ENCODE data around the gene MAGEA8.
"Not testable (repeated sequence)": the region's sequence is repeated elsewhere in the genome, so short reads cannot be mapped to it uniquely, and the experiment has no call there.

Gene MAGEA8, protein sequence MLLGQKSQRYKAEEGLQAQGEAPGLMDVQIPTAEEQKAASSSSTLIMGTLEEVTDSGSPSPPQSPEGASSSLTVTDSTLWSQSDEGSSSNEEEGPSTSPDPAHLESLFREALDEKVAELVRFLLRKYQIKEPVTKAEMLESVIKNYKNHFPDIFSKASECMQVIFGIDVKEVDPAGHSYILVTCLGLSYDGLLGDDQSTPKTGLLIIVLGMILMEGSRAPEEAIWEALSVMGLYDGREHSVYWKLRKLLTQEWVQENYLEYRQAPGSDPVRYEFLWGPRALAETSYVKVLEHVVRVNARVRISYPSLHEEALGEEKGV

DNA sequence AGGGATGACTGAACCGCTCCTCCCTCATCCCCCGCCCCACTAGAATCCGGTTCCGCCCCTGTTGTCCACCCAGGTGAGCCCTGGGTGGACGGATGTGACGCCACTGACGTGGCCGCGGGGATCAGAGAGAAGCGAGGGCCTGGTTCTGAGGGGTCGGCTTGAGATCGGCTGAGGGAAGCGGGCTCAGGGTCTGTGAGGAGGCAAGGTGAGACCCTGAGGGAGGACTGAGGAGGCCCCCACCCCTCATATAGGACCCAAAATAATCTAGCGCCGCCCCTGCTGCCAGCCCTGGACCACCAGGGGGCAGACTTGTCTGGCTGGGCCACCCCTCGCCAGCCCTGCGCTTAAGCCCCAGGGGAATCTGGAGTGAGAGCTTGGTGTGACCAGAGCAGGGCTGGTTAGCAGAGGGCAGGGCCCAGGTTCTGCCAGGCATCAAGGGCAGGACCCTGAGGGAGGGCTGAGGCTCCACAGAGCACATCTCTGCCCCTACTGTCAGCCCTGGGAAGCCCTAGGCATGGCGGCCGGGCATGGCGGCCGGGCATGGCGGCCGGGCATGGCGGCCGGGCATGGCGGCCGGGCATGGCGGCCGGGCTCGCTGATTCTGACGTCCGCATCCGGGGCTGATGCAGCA is at the start of gene MAGEA8:
Gene MAGEA8, plus strand, starts transcription at position 103 of the 631 bp plus-strand sequence. CDS start 3,090 bp downstream, outside the sequence.
- no peak for DNase-seq (ENCODE audit: low read depth)

DNA sequence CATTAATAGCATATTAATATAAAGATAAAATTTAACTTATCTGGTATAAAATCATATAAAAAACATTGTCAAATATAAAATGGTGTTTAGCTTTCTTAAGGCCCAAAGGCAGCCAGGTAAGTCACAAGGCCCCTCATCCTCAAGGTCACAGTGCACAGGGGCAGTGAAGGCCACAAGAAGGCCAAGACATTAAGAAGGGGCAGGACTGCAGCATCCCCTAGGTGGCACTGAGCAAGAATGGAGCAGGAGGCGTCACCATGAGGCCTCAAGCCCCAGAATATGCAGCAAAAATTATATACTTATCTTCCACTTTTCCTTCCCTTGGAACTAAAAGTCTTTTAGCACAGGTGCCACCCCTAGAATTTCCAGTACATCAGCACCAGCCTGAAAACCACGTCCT is 49.5 kb upstream of the MAGEA8 start:
- no peak for DNase-seq (ENCODE audit: low read depth)

DNA sequence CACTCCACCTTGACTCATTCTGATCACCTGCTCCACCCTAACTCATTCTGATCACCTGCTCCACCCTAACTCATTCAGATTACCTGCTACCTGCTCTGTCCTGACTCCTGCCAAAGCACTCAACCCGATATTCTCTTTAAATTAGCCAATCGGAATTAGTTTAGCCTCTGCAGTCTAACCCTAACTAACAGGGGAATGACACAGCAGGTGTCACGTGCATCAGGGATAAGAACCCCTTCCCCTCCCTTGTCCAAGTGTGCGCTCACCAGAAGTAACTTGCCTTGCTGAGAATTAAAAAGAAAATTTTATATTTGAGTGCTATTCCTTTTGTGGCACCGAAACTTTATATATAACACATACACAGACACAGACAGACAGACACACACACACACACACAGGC is 44.3 kb upstream of the MAGEA8 start:
- not testable (repeated sequence) for DNase-seq (ENCODE audit: low read depth)

DNA sequence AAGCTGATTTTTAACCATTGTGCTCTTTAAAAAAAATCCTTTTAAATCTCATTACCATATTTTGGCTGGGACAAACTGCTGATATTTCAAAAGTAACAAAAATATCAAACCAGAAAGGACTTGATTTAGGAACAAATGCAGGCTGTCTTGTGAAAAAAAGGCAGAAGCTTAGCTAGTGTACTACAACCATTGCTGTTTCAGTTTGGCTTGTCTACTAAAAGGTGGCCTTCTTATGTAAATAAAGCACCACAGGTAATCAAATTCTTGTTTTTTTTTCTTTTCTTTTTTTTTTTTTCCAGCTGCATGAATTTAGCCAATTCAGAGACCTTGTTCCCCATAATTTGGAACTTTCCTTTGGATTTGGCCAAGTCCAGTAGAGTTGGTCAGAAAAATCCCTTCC is 43.8 kb upstream of the MAGEA8 start:
- DNase-seq (ENCODE audit: low read depth), result no peak

DNA sequence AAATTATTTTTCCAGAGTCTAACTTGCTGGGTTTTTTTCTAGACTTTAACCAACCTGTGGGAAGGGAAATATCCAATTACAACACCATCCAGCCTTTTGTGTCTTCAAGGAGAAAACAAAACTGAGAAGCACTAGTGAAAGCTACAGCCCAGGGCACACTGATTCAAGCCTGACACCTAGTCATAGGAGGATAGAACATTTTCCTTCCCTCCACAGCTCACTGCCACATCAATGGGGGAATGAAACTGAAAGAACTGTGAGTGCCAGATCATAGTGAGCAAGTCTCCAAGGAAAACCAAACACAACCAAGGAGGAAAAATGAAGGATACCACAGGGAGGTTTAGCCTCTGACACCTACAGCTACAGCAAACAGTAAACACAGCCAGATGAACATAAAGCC is 43.3 kb upstream of the MAGEA8 start:
- no peak for DNase-seq (ENCODE audit: low read depth)

DNA sequence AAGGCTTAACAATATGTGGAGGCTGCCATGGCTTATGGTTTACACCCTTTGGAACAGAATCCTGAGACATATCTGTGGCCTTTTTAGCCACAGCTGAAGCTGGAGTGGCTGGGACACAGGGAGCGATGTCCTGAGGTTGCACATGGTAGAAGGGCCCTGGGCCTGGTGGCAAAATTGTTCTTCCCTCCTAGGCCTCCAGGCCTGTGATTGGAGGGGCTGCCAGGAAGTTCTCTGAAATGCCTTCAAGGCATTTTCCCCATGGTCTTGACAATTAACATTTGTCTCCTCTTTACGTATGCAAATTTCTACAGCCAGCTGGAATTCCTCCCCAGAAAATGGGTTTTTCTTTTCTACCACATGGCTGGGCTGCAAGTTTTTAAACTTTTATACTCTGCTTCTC is 39.1 kb upstream of the MAGEA8 start:
- no peak for DNase-seq (ENCODE audit: low read depth)

DNA sequence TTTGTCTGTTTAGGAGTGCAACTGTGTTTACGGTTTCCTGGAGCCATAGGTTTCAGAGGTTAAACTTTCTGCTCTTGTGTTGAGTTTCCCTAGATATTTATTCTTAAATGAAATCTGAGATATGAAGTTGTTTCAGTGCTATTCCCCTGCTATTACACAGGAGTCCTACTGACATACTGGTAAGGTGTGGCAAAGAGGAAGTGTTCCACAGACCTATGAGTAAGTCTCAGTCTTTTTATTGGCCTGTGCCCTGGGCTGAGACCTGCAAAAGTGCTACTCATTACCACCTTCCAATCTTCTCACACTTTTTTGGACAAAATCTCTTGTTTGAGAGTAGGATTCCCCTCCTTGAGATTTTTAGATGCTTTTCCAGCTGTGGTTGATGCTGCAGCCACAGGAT is 35.6 kb upstream of the MAGEA8 start:
- DNase-seq (ENCODE audit: low read depth), result no peak

DNA sequence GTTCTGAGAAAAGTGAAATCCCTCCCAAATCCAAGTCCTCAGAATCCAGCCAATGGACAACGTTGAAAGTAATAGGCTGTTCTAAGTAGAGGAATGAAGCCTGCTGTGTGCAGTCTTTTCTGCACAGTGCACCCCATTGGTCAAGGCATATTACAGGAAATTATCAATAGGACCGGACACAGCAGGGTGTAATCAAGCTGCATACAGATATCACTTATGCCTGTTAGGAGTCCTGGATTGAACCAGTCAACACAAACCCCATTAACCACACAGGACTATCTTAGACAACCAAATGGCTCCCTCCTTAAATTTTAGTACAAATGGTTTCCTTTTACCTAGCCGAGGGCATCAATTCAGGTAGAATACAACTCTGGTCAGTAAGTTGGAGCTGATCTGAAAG is 34.2 kb upstream of the MAGEA8 start:
- no peak for DNase-seq (ENCODE audit: low read depth)

DNA sequence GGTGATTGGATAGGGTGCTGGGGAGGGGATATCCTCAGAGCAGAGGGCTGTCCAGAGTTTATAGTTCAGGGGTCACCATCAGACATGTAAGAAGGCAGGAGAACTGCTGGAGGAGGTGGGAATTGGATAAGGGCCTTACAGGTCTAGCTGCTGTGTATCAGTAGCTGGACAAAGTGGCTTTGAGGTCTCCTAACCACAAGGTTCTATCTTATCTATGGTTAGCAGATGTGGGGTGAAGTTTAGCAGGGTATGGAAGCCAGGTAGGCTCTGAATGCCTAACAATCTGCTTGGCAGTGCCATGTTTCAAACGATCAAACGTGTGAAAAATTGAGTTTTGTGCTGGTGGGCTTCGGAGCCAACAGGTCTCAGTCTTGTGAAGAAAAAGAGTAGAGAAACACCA is 32.1 kb upstream of the MAGEA8 start:
- DNase-seq (ENCODE audit: low read depth), result peak; percentile 50

DNA sequence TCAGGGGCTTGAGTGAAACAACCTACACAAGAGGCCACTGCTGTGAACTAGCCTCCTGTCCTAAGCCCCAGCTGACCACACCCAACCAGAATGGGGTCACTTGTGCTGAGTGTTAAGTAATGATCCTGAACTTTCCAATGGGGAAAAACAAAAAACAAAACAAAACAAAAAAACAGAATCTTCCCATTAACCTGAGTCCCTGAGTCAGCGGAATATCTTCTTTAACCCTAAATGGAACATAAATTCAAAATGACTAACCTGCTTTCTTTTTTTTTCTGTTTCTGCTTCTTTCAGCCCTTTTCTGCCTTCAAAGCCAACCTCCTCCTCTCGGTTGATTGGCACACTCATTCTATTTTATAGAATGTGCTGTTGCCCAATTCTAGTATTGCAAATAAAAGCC is 31.2 kb upstream of the MAGEA8 start:
- no peak for DNase-seq (ENCODE audit: low read depth)

DNA sequence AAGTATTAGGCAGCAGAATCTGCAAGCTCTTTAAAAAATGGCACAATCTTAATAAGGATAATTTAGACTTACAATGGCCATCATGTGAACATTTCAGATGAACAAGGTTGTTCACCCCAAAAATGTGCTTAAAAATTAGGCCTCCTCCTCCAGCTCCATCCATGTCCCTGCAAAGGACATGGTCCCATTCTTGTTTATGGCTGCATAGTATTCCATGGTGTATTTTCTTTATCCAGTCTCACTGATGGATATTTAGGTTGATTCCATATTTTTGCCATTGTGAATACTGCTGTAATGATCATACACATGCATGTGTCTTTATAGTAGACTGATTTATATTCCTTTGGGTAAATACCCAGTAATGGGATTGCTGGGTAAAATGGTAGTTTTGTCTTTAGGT is 29.1 kb upstream of the MAGEA8 start:
- DNase-seq (ENCODE audit: low read depth), result no peak

DNA sequence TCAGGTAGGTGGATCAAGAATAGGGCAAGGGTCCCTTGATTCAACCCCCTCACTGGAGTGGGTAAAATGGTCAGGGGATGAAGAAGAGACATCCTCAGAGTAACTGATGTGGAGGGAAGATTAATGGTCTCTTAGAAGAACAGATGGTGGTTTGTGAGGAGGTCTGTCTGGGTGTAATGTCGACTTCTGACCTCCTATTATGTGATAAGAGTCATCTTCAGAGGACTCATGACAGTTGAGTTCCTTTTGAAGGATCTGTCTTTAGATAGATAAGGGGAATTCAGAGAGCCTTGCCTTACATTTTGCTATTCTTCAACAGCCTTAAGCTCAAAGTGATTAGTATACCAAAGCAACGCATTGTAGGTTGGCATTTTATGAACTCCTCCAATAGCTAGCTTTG is 27.1 kb upstream of the MAGEA8 start:
- DNase-seq (ENCODE audit: low read depth), result peak; percentile 44

DNA sequence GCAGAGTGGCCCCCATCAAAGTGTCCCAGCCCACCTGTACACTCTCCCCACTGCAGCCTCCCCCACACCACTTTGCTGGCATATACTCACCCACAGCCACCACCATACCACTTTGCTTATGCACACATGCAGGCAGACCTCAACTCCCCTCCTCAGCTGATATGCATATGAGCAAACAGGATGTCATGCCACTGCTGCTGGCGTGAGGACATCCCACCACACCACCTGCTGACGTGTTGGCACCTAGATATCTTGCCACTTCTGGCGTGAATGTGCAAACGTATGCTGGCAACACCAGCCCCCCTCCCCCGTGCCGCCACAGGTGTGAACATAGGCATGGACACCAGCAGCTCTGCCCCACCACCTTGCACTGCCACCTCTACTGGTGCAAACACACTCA is 22.4 kb upstream of the MAGEA8 start:
- no peak for DNase-seq (ENCODE audit: low read depth)

DNA sequence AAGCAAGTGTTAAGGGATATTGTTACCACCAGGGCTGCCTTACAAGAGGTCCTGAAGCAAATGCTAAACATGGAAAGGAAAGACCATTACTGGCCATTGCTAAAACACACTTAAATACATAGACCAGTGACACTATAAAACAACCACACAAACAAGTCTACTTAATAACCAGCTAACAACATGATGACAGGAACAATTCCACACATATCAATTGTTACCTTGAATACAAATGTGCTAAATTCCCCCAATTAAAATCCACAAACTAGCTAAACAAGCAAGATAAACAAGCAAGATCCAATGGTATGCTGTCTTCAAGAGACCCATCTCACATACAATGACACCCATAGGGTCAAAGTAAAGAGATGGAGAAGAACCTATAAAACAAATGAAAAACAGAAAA is 20.5 kb upstream of the MAGEA8 start:
- no peak for DNase-seq (ENCODE audit: low read depth)

DNA sequence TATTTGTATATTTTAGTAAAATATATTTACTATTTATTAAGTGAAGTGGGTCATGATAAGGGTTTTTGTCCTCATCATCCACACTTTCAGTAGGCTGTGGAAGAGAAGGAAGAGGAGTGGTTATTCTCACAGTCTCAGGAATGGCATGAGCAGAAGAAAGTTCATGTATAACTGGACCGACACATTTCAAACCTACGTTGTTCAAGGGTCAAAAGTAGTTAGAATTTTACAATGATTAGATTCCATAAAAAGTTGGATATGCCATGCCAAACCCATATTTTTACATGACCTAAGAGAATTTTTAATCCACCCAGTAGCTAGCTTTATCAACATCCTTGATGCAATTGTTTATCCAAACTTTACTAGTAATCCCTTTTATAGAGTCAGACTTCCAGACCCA is 15.6 kb upstream of the MAGEA8 start:
- DNase-seq (ENCODE audit: low read depth), result no peak

DNA sequence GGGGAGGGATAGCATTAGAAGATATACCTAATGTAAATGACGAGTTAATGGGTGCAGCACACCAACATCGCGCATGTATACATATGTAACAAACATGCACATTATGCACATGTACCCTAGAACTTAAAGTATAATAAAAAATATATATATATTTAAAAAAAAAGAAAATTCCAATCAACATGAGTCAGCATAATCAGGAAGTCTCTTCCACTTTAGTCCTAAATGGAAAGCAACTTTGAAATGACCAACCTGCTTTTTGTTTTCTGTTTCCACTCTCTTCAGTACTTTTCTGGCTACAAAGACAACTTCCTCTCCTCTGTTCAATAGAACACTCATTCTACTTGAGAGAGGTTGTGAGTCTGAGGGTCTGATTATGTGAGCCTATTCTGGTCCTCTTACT is 13.5 kb upstream of the MAGEA8 start:
- DNase-seq (ENCODE audit: low read depth), result no peak

DNA sequence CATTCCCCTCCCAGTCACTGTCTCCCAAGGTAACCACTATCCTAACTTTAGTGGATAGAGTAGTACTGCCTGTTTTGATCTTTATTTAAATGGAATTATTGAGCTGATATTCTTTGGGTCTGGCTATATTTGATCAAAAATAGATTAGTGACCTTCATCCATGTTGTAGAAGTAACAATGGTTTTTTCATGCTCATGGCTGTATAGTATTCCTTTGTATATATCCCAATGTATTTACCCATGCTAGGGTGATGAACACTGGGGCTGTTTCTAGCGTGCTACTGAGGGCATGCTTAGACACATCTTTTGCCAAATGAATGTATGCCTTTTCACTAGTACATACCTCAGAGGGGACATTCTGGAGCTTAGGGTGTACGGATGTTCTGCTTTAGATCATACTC is 10.1 kb upstream of the MAGEA8 start:
- DNase-seq (ENCODE audit: low read depth), result no peak

DNA sequence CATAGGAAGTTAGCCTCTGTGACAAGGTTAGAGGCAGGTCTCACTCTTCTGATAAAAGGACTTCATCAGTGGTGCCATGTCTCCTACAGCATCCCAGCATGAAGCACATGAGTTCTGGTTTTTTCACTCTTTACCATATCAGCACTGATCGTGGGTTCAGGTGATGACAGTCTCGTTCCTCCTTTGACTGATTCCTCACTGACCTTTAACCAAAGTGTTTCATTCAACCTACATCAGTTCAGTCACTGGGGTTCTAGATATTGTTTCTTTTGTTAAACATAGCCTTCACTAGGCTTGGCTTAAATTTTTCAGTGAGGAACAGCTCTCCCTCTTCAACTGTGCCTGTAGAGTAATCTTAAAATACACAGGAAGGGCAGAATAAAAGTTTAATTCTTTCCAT is 9.6 kb upstream of the MAGEA8 start:
- DNase-seq (ENCODE audit: low read depth), result no peak

DNA sequence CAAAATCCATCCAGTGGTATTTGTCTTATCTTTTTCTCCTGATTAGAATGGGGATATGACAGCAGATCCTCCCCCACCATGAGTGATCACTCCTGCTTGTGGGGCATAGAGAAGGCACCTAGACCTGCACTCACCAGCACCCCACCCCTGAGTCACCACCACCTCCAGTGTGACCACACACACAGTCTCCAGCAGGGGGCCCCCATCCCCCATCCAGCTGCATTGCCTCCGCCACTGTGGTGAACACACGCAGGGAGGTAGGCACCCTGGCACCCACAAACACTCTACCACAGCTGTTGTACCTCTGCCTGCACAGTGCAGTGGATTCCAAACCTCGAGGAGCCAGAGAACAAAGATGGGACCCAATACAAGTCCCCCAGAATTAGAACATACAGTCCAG is 9.0 kb upstream of the MAGEA8 start:
- peak; percentile 32 for DNase-seq (ENCODE audit: low read depth)

DNA sequence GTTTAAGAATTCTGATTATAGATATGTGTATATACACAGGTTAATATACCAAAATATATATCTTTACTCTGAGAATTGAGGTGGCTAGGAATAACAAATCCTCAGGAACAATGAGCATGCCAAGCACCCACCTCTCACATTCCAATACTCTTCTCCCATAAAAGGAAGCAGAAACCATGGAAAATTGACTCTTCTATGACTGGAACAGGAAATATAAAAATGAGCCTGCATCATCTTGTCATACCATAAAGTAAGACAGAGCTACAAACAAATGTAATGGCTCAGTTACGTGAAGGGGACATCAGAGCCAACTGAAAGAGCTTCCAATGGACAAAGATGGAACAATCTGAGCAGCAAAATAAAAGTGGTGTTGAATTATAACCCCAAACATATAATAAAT is 3.8 kb upstream of the MAGEA8 start:
- DNase-seq (ENCODE audit: low read depth), result no peak

DNA sequence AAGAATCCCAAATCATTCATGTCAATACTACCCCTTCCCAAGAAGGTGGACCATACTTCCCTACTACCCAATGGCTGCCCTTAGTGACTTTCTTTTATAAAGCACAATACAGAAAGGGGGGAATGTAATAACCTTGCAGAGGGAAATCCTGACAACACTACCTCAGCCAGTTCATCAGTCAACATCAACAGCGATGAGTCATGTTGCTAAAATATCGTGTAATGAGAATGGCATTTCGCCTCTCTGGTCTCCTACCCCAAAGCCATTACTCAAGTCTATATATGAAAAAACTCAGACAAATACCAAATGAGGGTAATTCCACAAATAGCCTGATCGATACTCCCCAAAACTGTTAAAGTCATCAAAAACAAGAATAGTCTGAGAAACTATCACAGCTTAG is 3.3 kb upstream of the MAGEA8 start:
- no peak for DNase-seq (ENCODE audit: low read depth)

DNA sequence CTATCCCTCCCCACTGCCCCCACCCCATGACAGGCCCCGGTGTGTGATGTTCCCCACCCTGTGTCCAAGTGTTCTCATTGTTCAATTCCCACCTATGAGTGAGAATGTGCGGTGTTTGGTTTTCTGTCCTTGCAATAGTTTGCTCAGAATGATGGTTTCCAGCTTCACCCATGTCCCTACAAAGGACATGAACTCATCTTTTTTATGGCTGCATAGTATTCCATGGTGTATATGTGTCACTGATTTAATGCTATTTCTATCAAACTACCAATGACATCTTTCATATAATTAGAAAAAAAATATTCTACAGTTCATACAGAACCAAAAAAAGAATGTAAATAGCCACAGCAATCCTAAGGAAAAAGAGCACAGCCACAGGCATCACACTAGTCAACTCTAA is 9.8 kb downstream of the MAGEA8 start:
- DNase-seq (ENCODE audit: low read depth), result not testable (repeated sequence)

DNA sequence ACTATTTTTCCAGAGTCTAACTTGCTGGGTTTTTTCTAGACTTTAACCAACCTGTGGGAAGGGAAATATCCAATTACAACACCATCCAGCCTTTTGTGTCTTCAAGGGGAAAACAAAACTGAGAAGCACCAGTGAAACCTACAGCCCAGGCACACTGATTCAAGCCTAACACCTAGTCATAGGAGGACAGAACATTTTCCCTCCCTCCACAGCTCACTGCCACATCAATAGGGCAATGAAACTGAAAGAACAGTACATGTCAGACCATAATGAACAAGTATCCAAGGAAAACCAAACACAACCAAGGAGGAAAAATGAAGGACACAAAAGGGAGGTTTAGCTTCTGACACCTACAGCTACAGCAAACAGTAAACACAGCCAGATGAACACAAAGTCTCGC is 17.6 kb downstream of the MAGEA8 start:
- DNase-seq (ENCODE audit: low read depth), result no peak

All from CMK (cell line).